Spleen (tissue), 11 donors: ENCODE data around the gene ZCRB1. TPM values are rescaled to one million over a fixed set of nuclear protein-coding genes. Genes with fewer than 3 reads are reported as not detected.

Experiments
- DNase-seq: peaks from one replicate; pipeline ENCODE4 v3.0.0-alpha.2; 2020
- H3K27ac ChIP-seq, 8 donors: fragments of 200-600 bp; sonication (generic) in 7 of 8; 1 replicate in 4 of 8; 2 replicates in 4 of 8; pipeline versions ENCODE4 v1.5.0 to v1.8.0; 2016 to 2021; ENCODE audit warnings: inconsistent platforms in 4 of 8, mild to moderate bottlenecking in 4 of 8, moderate library complexity in 1 of 8
- H3K27me3 ChIP-seq, 7 donors: fragments of 200-600 bp; sonication (generic) in 6 of 7; replicated peaks in 1 of 7; 1 replicate in 4 of 7; 2 replicates in 3 of 7; pipeline versions ENCODE4 v1.5.0 to v1.8.0; 2016 to 2021; ENCODE audit warnings: inconsistent platforms in 3 of 7, mild to moderate bottlenecking in 1 of 7
- H3K36me3 ChIP-seq, 6 donors: fragments of 200-600 bp; sonication (generic) in 5 of 6; 1 replicate in 4 of 6; 2 replicates in 2 of 6; pipeline versions ENCODE4 v1.5.0 to v1.8.0; 2016 to 2021; ENCODE audit warnings: inconsistent platforms in 2 of 6
- H3K4me1 ChIP-seq, 6 donors: fragments of 200-600 bp; sonication (generic) in 5 of 6; 1 replicate in 3 of 6; 2 replicates in 3 of 6; pipeline versions ENCODE4 v1.5.0 to v1.8.0; 2016 to 2021; ENCODE audit warnings: inconsistent platforms in 3 of 6
- H3K4me3 ChIP-seq, 8 donors: fragments of 200-600 bp; sonication (generic) in 7 of 8; 1 replicate in 4 of 8; 2 replicates in 4 of 8; pipeline versions ENCODE4 v1.5.0 to v1.8.0; 2016 to 2021; ENCODE audit warnings: inconsistent platforms in 4 of 8, mild to moderate bottlenecking in 4 of 8, moderate library complexity in 2 of 8
- H3K9me3 ChIP-seq, 8 donors: fragments of 200-600 bp; sonication (generic) in 7 of 8; 1 replicate in 4 of 8; 2 replicates in 4 of 8; pipeline versions ENCODE4 v1.5.0 to v1.8.0; 2016 to 2021; ENCODE audit warnings: inconsistent platforms in 4 of 8
- POLR2A ChIP-seq, 3 donors: fragments of 450-650 bp; IDR thresholded peaks; one replicate each; pipeline ENCODE4 v1.5.1; 2017; ENCODE audit warnings: antibody characterized with exemption in 3 of 3, mild to moderate bottlenecking in 1 of 3
- POLR2AphosphoS5 ChIP-seq, 3 donors: sonication (generic); formaldehyde crosslinking; IDR thresholded peaks; one replicate each; pipeline ENCODE4 v1.5.1; 2017; ENCODE audit warnings: antibody characterized with exemption in 3 of 3
- WGBS, 5 donors: extraction: QIAGEN DNeasy Blood & Tissue Kit in 3 of 5; methylation state at CpG; one replicate each; pipeline versions ENCODE4 v1.1.5 to v1.1.7; 2013 to 2018; 5-methylcytosine and 5-hydroxymethylcytosine counted together
- intact Hi-C: fragments of 100-400 bp; cut with DNase I; formaldehyde crosslinking; loops from one replicate; pipeline ENCODE4 v1.15.0; 2023; ENCODE audit warnings: low total_unique reads
- microRNA-seq, 3 donors: library from miRNA; unstranded; fragments of <30 nt; microRNA quantifications; one replicate each; pipeline versions ENCODE4 to v1.1.0, GENCODE V29; 2019 to 2020
- polyA plus RNA-seq, 3 donors: library from polyadenylated mRNA; stranded (reverse); fragments of 200-250 nt; gene quantifications; one replicate each; pipeline ENCODE4 v1.2.1, GENCODE V29; 2013
- small RNA-seq, 4 donors: library from RNA; depleted of rRNA; stranded (forward); fragments of <200 nt; gene quantifications; one replicate each; pipeline ENCODE3, GENCODE V24; 2016
- total RNA-seq, 7 donors: library from RNA; depleted of rRNA in 3 of 7; stranded (reverse); fragments of >200 nt in 3 of 7; fragmentation: NEBNext Ultra II Directional in 4 of 7; extraction: Animal tissue kit (Norgen Biotek cat#: 25700) in 4 of 7; gene quantifications; one replicate each; pipeline versions ENCODE4 v1.1.0 to v1.2.1, GENCODE V29; 2016 to 2021
- TF ChIP-seq, protein P1 (sequence below), 11 experiments: fragments of 200-600 bp in 7 of 11; fragments of 450-650 bp in 4 of 11; sonication (generic) in 4 of 11; IDR thresholded peaks in 8 of 11; conservative IDR thresholded peaks in 3 of 11; 1 replicate in 7 of 11; 2 replicates in 4 of 11; pipeline versions ENCODE4 v1.4.0 to v1.8.0; 2016 to 2021; ENCODE audit warnings: antibody characterized with exemption in 11 of 11, inconsistent platforms in 4 of 11, mild to moderate bottlenecking in 1 of 11
- donor health status: healthy with polysubstance abuse.
- donor health status: DM: no; HTN: no; CAD: no; lungs with moderate emphysema.
- donor health status: DM: no; HTN: no; CAD: no.
- donor health status: Bipolar disorder and iron deficiency.
- donor health status: healthy.
- donor health status: DM: no; HTN: no; CAD: no.
- donor health status: DM: yes; HTN: yes; CAD: no.

The ZCRB1 gene
- total and polyA plus RNA-seq, 10 donors = 27.2 to 43.0 (median 31.3) TPM

DNA sequence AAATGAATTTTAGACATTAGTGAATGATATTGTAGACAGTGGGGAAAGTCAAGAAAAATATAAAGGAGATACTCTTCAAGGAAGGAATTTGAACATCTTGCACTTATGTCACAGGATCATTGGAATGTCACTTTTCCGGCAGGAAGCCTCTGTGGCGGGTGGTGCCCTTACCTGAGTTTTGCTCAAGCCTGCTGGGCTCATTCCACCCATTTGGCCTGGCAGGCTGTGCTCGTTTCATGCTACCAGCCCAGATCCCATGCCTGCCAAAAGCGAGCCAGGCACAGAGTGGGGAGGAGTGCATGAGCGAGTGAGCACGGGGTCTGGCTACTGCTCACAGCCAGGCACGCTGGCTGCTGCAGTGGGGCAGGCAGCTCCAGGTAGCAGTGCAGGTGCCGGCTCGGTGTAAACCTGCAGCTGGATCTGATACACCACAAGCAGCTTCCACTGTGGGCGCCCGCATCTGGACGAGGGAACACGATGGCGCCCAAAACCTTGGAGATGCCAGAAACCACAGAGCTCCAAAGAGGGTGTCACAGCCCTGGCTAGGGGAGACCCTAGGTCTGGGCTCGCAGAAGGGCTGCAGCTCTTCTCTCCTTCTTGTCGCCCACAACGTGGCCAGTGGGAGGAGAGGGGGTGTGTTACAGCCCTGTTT is 59.2 kb downstream of the ZCRB1 start:
- H3K27ac ChIP-seq = no peak overlapping the region
- DNase-seq = no peak
- 93 to 98% (median 96%) methylated on average over 10 to 17 of the region's 17 CpGs for WGBS, 5 donors
- H3K36me3 ChIP-seq = no peaks in the 10 kb centered on the region
- peaks cover 0 to 14% (median 7%) of the 10 kb centered on the region in 6 donors for H3K4me1 ChIP-seq
- TF ChIP-seq, protein P1, sequence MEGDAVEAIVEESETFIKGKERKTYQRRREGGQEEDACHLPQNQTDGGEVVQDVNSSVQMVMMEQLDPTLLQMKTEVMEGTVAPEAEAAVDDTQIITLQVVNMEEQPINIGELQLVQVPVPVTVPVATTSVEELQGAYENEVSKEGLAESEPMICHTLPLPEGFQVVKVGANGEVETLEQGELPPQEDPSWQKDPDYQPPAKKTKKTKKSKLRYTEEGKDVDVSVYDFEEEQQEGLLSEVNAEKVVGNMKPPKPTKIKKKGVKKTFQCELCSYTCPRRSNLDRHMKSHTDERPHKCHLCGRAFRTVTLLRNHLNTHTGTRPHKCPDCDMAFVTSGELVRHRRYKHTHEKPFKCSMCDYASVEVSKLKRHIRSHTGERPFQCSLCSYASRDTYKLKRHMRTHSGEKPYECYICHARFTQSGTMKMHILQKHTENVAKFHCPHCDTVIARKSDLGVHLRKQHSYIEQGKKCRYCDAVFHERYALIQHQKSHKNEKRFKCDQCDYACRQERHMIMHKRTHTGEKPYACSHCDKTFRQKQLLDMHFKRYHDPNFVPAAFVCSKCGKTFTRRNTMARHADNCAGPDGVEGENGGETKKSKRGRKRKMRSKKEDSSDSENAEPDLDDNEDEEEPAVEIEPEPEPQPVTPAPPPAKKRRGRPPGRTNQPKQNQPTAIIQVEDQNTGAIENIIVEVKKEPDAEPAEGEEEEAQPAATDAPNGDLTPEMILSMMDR (IDR thresholded peaks at IDR 0.05 in 8 of 11, conservative IDR thresholded peaks at IDR 0.05 in 3 of 11) = no peak
- TF ChIP-seq POLR2A (IDR thresholded peaks at IDR 0.05) (no peak), POLR2AphosphoS5 (IDR thresholded peaks at IDR 0.05) (no peak)
- no peak overlapping the region for H3K4me3 ChIP-seq
- no peaks in the 10 kb centered on the region for H3K9me3 ChIP-seq
- intact Hi-C loops = no loop called here
- no peaks in the 10 kb centered on the region for H3K27me3 ChIP-seq

DNA sequence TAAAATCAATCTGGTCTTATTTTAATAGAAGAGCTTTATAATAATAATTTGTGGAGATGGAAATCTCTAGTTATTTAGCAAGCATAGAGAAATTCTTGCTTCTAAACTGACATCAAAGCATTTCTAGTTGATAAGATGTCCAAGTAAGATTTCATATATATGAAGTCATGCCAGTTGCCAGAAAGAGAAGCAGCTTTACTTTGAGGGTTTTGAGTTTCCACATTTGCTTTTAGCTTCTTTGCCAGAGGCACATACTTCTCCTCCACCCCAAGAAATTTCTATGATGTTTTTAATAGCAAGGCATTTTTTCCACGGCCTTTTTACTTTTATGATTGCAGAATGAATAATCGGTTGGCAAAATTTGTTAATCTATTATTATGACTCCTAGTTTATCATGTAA is 63.6 kb downstream of the ZCRB1 start:
- no peaks in the 10 kb centered on the region for H3K27me3 ChIP-seq
- no peak overlapping the region for H3K27ac ChIP-seq
- WGBS, 5 donors = 83 to 91% (median 86%) methylated on average over 2 of the region's 2 CpGs
- no peak overlapping the region for H3K4me3 ChIP-seq
- no peak for DNase-seq
- H3K36me3 ChIP-seq = no peaks in the 10 kb centered on the region
- no peaks in the 10 kb centered on the region for H3K4me1 ChIP-seq
- TF ChIP-seq POLR2AphosphoS5 (IDR thresholded peaks at IDR 0.05) (no peak), POLR2A (IDR thresholded peaks at IDR 0.05) (no peak)
- TF ChIP-seq, protein P1 (IDR thresholded peaks at IDR 0.05 in 8 of 11, conservative IDR thresholded peaks at IDR 0.05 in 3 of 11) = no peak
- H3K9me3 ChIP-seq = no peaks in the 10 kb centered on the region
- intact Hi-C loops = no loop called here

Small RNAs within 50 kb of the gene (microRNA-seq; reads per million reads assigned to microRNA genes)
- 0 to 0.36 (median 0.35) reads per million in 3 donors for gene MIR7851

Small RNAs within 50 kb of the gene (small RNA-seq; reads per million reads assigned to genes)
- gene MIR7851 (0 reads per million in 4 donors), gene RF00090 (0 reads per million in 4 donors)

Other genes starting within 250 kb of the ZCRB1 start
- gene GXYLT1, start 181.2 kb downstream of the ZCRB1 start, total RNA-seq = 10 to 100 TPM; 10.5 to 21.7 (median 13.7) TPM
- 1 to 10 TPM; 1.6 to 2.6 (median 1.7) TPM for gene GXYLT1, start 181.2 kb downstream of the ZCRB1 start, polyA plus RNA-seq
- gene YAF2, start 87.8 kb downstream of the ZCRB1 start, total RNA-seq = 10 to 100 TPM; 37.4 to 83.7 (median 52.9) TPM
- 10 to 100 TPM; 15.9 to 18.6 (median 18.0) TPM for gene YAF2, start 87.8 kb downstream of the ZCRB1 start, polyA plus RNA-seq
- 100 to 1,000 TPM in 1 of 7 donors, 10 to 100 TPM in 6; 60.0 to 103 (median 75.3) TPM for gene PPHLN1, start 73 bp upstream of the ZCRB1 start, total RNA-seq
- 10 to 100 TPM; 39.6 to 49.1 (median 42.7) TPM for gene PPHLN1, start 73 bp upstream of the ZCRB1 start, polyA plus RNA-seq